ENCODE results near the gene VMAC. TPM values are rescaled to one million over a fixed set of nuclear protein-coding genes. Genes with fewer than 3 reads are reported as not detected.
A peak's percentile ranks its signal among the peaks of the same experiment; 100 is the strongest.

Gene VMAC
- total RNA-seq, 2 donors from 2014 or later, result 23.6 to 29.0 TPM

DNA sequence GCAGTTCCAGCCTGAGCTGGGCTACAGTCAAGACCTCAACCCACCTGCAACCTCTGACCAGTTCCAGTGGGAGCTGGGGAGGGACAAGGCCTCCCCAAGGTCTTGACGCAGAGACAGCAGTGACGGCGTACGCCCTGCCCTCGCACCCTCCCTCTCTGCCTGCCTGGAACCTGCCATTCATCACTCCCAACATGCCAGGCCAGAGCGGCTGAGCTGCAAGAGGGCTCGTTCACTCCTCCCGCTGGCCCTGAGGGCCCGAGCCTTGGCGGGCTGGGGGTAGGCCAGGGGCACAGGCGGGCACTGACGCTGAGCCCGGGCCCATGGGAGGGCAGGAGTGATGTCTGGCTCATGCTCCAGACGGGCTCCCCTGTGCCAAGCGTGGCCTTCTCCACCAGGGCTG lies 9.3 kb upstream of the VMAC start:
- Histone ChIP-seq H3K36me3 (no peaks in the 10 kb centered on the region), H3K4me1 (replicated peaks) (no peaks in the 10 kb centered on the region), H3K27me3 (replicated peaks; ENCODE audit: insufficient read depth) (no peaks in the 10 kb centered on the region), H3K4me3 (no peak overlapping the region), H3K27ac (peak overlapping the region; percentile 4 to 27), H3K9me3 (no peaks in the 10 kb centered on the region)
- TF ChIP-seq POLR2A (IDR thresholded peaks at IDR 0.05) (no peak), POLR2AphosphoS5 (IDR thresholded peaks at IDR 0.05) (no peak)
- TF ChIP-seq, protein P1, sequence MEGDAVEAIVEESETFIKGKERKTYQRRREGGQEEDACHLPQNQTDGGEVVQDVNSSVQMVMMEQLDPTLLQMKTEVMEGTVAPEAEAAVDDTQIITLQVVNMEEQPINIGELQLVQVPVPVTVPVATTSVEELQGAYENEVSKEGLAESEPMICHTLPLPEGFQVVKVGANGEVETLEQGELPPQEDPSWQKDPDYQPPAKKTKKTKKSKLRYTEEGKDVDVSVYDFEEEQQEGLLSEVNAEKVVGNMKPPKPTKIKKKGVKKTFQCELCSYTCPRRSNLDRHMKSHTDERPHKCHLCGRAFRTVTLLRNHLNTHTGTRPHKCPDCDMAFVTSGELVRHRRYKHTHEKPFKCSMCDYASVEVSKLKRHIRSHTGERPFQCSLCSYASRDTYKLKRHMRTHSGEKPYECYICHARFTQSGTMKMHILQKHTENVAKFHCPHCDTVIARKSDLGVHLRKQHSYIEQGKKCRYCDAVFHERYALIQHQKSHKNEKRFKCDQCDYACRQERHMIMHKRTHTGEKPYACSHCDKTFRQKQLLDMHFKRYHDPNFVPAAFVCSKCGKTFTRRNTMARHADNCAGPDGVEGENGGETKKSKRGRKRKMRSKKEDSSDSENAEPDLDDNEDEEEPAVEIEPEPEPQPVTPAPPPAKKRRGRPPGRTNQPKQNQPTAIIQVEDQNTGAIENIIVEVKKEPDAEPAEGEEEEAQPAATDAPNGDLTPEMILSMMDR (IDR thresholded peaks at IDR 0.05), result no peak
- 58% methylated on average over 15 of the region's 15 CpGs for WGBS
- DNase-seq (ENCODE audit: low spot score), result no peak
- intact Hi-C loops (cut with DNase I), result no loop called here

DNA sequence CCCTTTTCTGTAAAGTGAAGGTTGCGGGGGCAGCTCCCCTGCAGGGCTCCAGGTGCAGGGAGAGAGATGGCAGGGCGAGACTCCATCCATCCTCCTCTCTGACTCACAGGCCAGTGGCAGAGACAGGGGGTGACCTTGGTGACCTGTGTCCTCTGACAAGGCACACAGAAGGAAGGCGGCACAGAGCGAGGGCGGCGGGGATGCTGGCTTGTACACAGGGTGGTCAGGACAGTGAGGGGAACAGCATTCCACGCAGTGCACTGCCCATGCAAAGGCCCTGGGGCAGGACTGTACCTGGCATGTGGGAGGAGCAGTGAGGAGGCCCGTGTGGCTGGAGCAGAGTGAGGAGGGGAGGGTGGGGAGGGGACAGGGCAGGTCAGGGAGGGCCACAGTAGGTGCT lies 8.8 kb upstream of the VMAC start:
- Histone ChIP-seq H3K9me3 (no peaks in the 10 kb centered on the region), H3K27ac (no peak overlapping the region), H3K4me1 (replicated peaks) (no peaks in the 10 kb centered on the region), H3K36me3 (no peaks in the 10 kb centered on the region), H3K27me3 (replicated peaks; ENCODE audit: insufficient read depth) (no peaks in the 10 kb centered on the region), H3K4me3 (no peak overlapping the region)
- 88% methylated on average over 8 of the region's 8 CpGs for WGBS
- TF ChIP-seq POLR2A (IDR thresholded peaks at IDR 0.05) (no peak), POLR2AphosphoS5 (IDR thresholded peaks at IDR 0.05) (no peak)
- TF ChIP-seq, protein P1 (IDR thresholded peaks at IDR 0.05), result no peak
- no peak for DNase-seq (ENCODE audit: low spot score)
- intact Hi-C loops (cut with DNase I), result no loop called here

DNA sequence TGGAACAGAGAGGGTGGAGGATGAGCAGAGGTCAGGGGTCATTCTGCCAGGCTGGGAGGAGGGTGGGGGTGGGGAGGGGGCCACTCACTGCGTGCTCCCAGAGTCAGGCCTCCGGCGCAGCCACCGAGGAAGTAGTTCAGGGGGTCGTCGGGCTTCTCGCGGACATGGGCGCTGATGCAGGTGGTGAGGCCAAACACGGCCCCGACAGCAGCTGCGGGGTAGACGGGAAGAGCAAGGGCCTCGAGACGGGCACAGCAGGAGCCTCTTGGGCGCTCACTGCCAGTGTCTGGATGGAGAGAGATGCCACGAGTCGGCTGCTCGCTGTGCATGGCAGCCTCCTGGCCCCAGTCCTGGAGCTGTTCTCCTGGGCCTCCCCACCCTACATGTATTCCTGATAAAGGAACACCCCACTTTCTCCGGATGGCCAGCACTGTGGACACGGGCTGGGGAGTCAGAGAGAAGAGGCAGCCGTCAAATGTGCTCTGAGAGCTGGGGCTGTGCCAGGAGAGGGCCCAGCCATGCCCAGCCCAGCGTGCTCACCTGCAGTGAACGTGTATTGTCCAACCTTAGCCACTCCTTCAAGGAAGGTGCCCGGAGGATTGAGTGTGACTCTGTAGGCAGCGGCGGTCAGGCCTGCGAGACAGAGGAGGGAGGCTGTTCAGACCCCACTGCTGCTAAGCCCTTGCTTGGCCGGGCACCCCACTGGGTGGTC lies 8.2 kb upstream of the VMAC start:
- H3K36me3 ChIP-seq, result no peaks in the 10 kb centered on the region
- no peaks in the 10 kb centered on the region for H3K9me3 ChIP-seq
- H3K27me3 ChIP-seq (replicated peaks; ENCODE audit: insufficient read depth), result no peaks in the 10 kb centered on the region
- no peak for TF ChIP-seq POLR2AphosphoS5 (IDR thresholded peaks at IDR 0.05)
- TF ChIP-seq, protein P1 (IDR thresholded peaks at IDR 0.05), result no peak
- TF ChIP-seq POLR2A (IDR thresholded peaks at IDR 0.05), result no peak
- H3K4me3 ChIP-seq, result no peak overlapping the region
- intact Hi-C loops (cut with DNase I), result no loop called here
- 79% methylated on average over 25 of the region's 29 CpGs for WGBS
- H3K4me1 ChIP-seq (replicated peaks), result no peaks in the 10 kb centered on the region
- no peak for DNase-seq (ENCODE audit: low spot score)
- peak overlapping the region in 1 of 2 donors; percentile 2 for H3K27ac ChIP-seq

DNA sequence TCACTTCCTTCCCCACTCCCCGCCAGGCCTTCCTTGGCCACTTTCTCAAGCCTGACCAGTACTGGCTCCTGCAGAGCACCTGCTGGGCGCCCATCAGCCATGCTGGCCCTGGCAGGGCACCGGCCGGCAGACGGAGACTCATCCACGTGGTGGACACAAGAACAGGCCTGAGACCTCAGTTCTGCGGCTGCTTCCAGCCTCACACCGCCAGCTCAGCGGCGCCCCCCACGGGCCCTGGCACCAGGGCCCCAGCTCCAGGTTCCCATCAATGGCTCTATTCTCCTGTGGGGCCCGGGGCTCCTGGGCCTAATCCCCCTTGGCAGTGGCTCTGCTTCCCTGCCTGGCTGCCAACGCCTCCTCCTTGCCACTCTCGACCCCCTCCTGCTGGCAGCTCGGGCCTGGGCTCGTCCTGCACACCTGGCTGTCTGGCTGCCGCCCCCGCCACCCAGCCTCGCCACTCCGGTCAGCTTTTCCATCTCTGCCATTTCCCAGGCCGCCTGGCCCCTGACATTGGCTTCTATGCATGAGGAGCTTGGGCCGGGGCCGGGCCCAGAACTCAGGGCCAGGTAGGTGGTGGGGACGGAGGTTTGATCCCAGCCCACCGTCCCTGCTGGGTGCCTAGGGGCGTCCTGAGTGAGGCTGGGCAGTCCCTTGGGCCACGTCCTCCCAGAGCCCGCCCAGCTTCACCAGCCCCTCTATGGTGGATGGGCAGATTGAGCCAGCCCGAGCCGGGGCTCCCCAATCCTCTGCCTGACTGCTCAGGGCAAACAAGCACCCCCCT lies 7.3 kb upstream of the VMAC start:
- intact Hi-C loops (cut with DNase I), result no loop called here
- H3K4me1 ChIP-seq (replicated peaks), result no peaks in the 10 kb centered on the region
- H3K27me3 ChIP-seq (replicated peaks; ENCODE audit: insufficient read depth), result no peaks in the 10 kb centered on the region
- no peak overlapping the region for H3K4me3 ChIP-seq
- H3K36me3 ChIP-seq, result no peaks in the 10 kb centered on the region
- WGBS, result 64% methylated on average over 30 of the region's 30 CpGs
- H3K27ac ChIP-seq, result peak overlapping the region in 1 of 2 donors; percentile 2
- no peaks in the 10 kb centered on the region for H3K9me3 ChIP-seq
- DNase-seq (ENCODE audit: low spot score), result no peak
- no peak for TF ChIP-seq POLR2AphosphoS5 (IDR thresholded peaks at IDR 0.05)
- TF ChIP-seq, protein P1 (IDR thresholded peaks at IDR 0.05), result no peak
- TF ChIP-seq POLR2A (IDR thresholded peaks at IDR 0.05), result no peak
